Pancreas (tissue), 10 donors: ENCODE measurements around the gene FERMT3. TPM values are rescaled to one million over a fixed set of nuclear protein-coding genes. Genes with fewer than 3 reads are reported as not detected.

Experiments used
- ATAC-seq, 4 donors: fragments of 200-7000 bp; cut with Tn5 transposase; one replicate each; pipeline versions ENCODE4 v1.8.0 to v1.9.1; 2020; ENCODE audit warnings: mild to moderate bottlenecking in 4 of 4, moderate library complexity in 4 of 4
- DNase-seq, 6 donors: peaks; one replicate each; pipeline ENCODE4 v3.0.0-alpha.2; 2020
- FAIRE-seq: peaks from 2 replicates; lab custom pipeline; 2012; peaks lifted over from hg19 to GRCh38; lab: Jason Lieb, UNC
- H3K27ac ChIP-seq, 4 donors: fragments of 200-600 bp; sonication (generic); 1 replicate in 3 of 4; 2 replicates in 1 of 4; pipeline versions ENCODE4 v1.5.0 to v1.8.0; 2020
- H3K27me3 ChIP-seq, 4 donors: fragments of 200-600 bp; one replicate each; pipeline ENCODE4 v1.8.0; 2021
- H3K36me3 ChIP-seq, 3 donors: fragments of 200-600 bp; sonication (generic) in 1 of 3; one replicate each; pipeline versions ENCODE4 v1.5.0 to v1.8.0; 2020 to 2021
- H3K4me1 ChIP-seq, 3 donors: fragments of 200-600 bp; one replicate each; pipeline ENCODE4 v1.8.0; 2021
- H3K4me3 ChIP-seq, 4 donors: fragments of 200-600 bp; sonication (generic) in 2 of 4; one replicate each; pipeline versions ENCODE4 v1.5.0 to v1.8.0; 2020 to 2021
- H3K9me3 ChIP-seq, 4 donors: fragments of 200-600 bp; one replicate each; pipeline ENCODE4 v1.8.0; 2021
- CTCF ChIP-seq, 4 donors: fragments of 200-600 bp; sonication (generic) in 3 of 4; IDR thresholded peaks; one replicate each; pipeline versions ENCODE4 v1.5.0 to v1.8.0; 2021; ENCODE audit warnings: antibody characterized with exemption in 4 of 4
- WGBS, 2 donors: extraction: QIAGEN DNeasy Blood & Tissue Kit; methylation state at CpG; one replicate each; pipeline ENCODE4 v1.1.7; 2013; 5-methylcytosine and 5-hydroxymethylcytosine counted together
- intact Hi-C, 3 donors: fragments of 100-400 bp; cut with DNase I; formaldehyde crosslinking; loops; one replicate each; pipeline versions ENCODE4 v1.11.1 to v1.14.2; 2022
- polyA plus RNA-seq, 2 donors: library from polyadenylated mRNA; stranded (reverse); fragments of 200-250 nt; gene quantifications; one replicate each; pipeline ENCODE4 v1.2.3, GENCODE V29; 2013
- total RNA-seq, 6 donors: library from RNA; stranded (reverse); fragmentation: NEBNext Ultra II Directional in 4 of 6; extraction: Animal tissue kit (Norgen Biotek cat#: 25700) in 4 of 6; gene quantifications; one replicate each; pipeline versions ENCODE4 v1.2.1 to v1.2.4, GENCODE V29; 2021 to 2023
- donor health status: healthy with polysubstance abuse.
- donor health status: DM: no; HTN: no; CAD: no; lungs with moderate emphysema.
- donor health status: DM: no; HTN: no; CAD: no.
- donor health status: control.
- donor health status: control.
- donor health status: Bipolar disorder and iron deficiency.
- donor health status: DM: yes; HTN: yes; CAD: no.
- donor health status: DM: no; HTN: no; CAD: no.
- donor health status: DM: no; HTN: no; CAD: no.
- donor health status: DM: yes; HTN: yes; CAD: no.

The FERMT3 gene
- total and polyA plus RNA-seq, 8 donors, result 1.9 to 16.3 (median 9.1) TPM

GRCh38 chr11:64248578-64248977, 42.1 kb downstream of the FERMT3 start:
- TF ChIP-seq CTCF (IDR thresholded peaks at IDR 0.05), result no peak

GRCh38 chr11:64249038-64249437, 42.5 kb downstream of the FERMT3 start:
- Histone ChIP-seq H3K9me3 (no peaks in the 10 kb centered on the region), H3K36me3 (no peaks in the 10 kb centered on the region), H3K4me1 (peaks cover 0 to 9% (median 4%) of the 10 kb centered on the region in 3 donors), H3K4me3 (no peak overlapping the region), H3K27me3 (no peaks in the 10 kb centered on the region), H3K27ac (no peak overlapping the region)
- ATAC-seq, result no peak
- no peak for TF ChIP-seq CTCF (IDR thresholded peaks at IDR 0.05)
- DNase-seq, result no peak
- intact Hi-C loops, result no loop called here
- 90 to 91% methylated on average over 4 of the region's 4 CpGs for WGBS, 2 donors
- no peak for FAIRE-seq

More at GRCh38 chr11:64248578-64248977, 42.1 kb downstream of the FERMT3 start:
- ATAC-seq (no peak), FAIRE-seq (no peak), DNase-seq (no peak)
- no peaks in the 10 kb centered on the region for H3K36me3 ChIP-seq
- H3K9me3 ChIP-seq, result no peaks in the 10 kb centered on the region
- 77 to 79% methylated on average over 7 of the region's 7 CpGs for WGBS, 2 donors
- H3K27ac ChIP-seq, result no peak overlapping the region
- intact Hi-C loops, result no loop called here
- no peaks in the 10 kb centered on the region for H3K27me3 ChIP-seq
- no peak overlapping the region for H3K4me3 ChIP-seq
- H3K4me1 ChIP-seq, result peaks cover 0 to 14% (median 4%) of the 10 kb centered on the region in 3 donors

- WGBS, 2 donors, result 86 to 92% methylated on average over 8 of the region's 8 CpGs
- Histone ChIP-seq H3K27ac (no peak overlapping the region), H3K27me3 (no peaks in the 10 kb centered on the region), H3K4me1 (peaks cover 0 to 8% (median 4%) of the 10 kb centered on the region in 3 donors), H3K9me3 (no peaks in the 10 kb centered on the region), H3K4me3 (no peak overlapping the region), H3K36me3 (no peaks in the 10 kb centered on the region)
- intact Hi-C loops, result no loop called here
- no peak for ATAC-seq
- no peak for TF ChIP-seq CTCF (IDR thresholded peaks at IDR 0.05)
- FAIRE-seq, result no peak
- no peak for DNase-seq
Measured at GRCh38 chr11:64249563-64250414, 43.3 kb downstream of the FERMT3 start.

GRCh38 chr11:64250415-64251015, 44.0 kb downstream of the FERMT3 start:
- H3K4me1 ChIP-seq, result peaks cover 0 to 8% (median 4%) of the 10 kb centered on the region in 3 donors
- 25 to 27% methylated on average over 12 to 13 of the region's 13 CpGs for WGBS, 2 donors
- no peak overlapping the region for H3K27ac ChIP-seq
- TF ChIP-seq CTCF (IDR thresholded peaks at IDR 0.05), result no peak
- DNase-seq (no peak), FAIRE-seq (no peak), ATAC-seq (no peak)
- no peaks in the 10 kb centered on the region for H3K36me3 ChIP-seq
- intact Hi-C loops, result no loop called here
- peak overlapping the region in 3 of 4 donors; percentile 20 to 90 (median 56) for H3K4me3 ChIP-seq
- no peaks in the 10 kb centered on the region for H3K27me3 ChIP-seq
- no peaks in the 10 kb centered on the region for H3K9me3 ChIP-seq
